Tibial artery (tissue), 4 donors: ENCODE measurements around the gene TMEM63B.
A peak's percentile ranks its signal among the peaks of the same experiment; 100 is the strongest.

Experiments used
- DNase-seq, 2 donors: peaks; one replicate each; pipeline ENCODE4 v3.0.0-alpha.2; 2019
- H3K27ac ChIP-seq, 2 donors: fragments of 200-600 bp; sonication (generic) in 1 of 2; 1 replicate in 1 of 2; 2 replicates in 1 of 2; pipeline ENCODE4 v1.5.1; 2018 to 2019; ENCODE audit warnings: mild to moderate bottlenecking in 1 of 2
- H3K27me3 ChIP-seq, 2 donors: fragments of 200-600 bp; sonication (generic) in 1 of 2; one replicate each; pipeline versions ENCODE4 v1.5.1 to v1.6.0; 2016 to 2019
- H3K36me3 ChIP-seq, 3 donors: fragments of 200-600 bp; sonication (generic) in 2 of 3; one replicate each; pipeline ENCODE4 v1.5.1; 2016 to 2019; ENCODE audit warnings: mild to moderate bottlenecking in 2 of 3
- H3K4me1 ChIP-seq, 4 donors: fragments of 200-600 bp; sonication (generic) in 2 of 4; 1 replicate in 3 of 4; 2 replicates in 1 of 4; pipeline ENCODE4 v1.5.1; 2016 to 2019
- H3K4me3 ChIP-seq, 2 donors: fragments of 200-600 bp; sonication (generic) in 1 of 2; 1 replicate in 1 of 2; 2 replicates in 1 of 2; pipeline ENCODE4 v1.5.1; 2018 to 2019; ENCODE audit warnings: mild to moderate bottlenecking in 2 of 2
- H3K9me3 ChIP-seq, 3 donors: fragments of 200-600 bp; sonication (generic) in 1 of 3; one replicate each; pipeline ENCODE4 v1.5.1; 2016 to 2019
- CTCF ChIP-seq, 2 experiments: fragments of 200-600 bp in 1 of 2; fragments of 450-650 bp in 1 of 2; IDR thresholded peaks; one replicate each; pipeline ENCODE4 v1.5.1; 2017 to 2019; ENCODE audit warnings: antibody characterized with exemption in 2 of 2, mild to moderate bottlenecking in 1 of 2, moderate library complexity in 1 of 2
- intact Hi-C: fragments of 100-400 bp; cut with DNase I; formaldehyde crosslinking; loops from one replicate; pipeline ENCODE4 v1.15.0; 2023; ENCODE audit warnings: low total_unique reads

Gene TMEM63B

GRCh38 chr6:44149369-44150012 lies 22.1 kb downstream of the TMEM63B start:
- Histone ChIP-seq H3K9me3 (no peaks in the 10 kb centered on the region), H3K4me3 (no peak overlapping the region), H3K4me1 (peaks cover 0 to 6% (median 5%) of the 10 kb centered on the region in 4 donors), H3K27me3 (no peaks in the 10 kb centered on the region), H3K36me3 (peaks cover 29 to 81% (median 47%) of the 10 kb centered on the region in 3 donors), H3K27ac (no peak overlapping the region)
- no peak for TF ChIP-seq CTCF (IDR thresholded peaks at IDR 0.05)
- DNase-seq = no peak
- intact Hi-C loops = no loop called here

GRCh38 chr6:44150317-44150917 lies 23.1 kb downstream of the TMEM63B start:
- H3K4me3 ChIP-seq = no peak overlapping the region
- H3K9me3 ChIP-seq = no peaks in the 10 kb centered on the region
- peaks cover 0 to 6% (median 5%) of the 10 kb centered on the region in 4 donors for H3K4me1 ChIP-seq
- peaks cover 24 to 79% (median 43%) of the 10 kb centered on the region in 3 donors for H3K36me3 ChIP-seq
- H3K27ac ChIP-seq = no peak overlapping the region
- no peaks in the 10 kb centered on the region for H3K27me3 ChIP-seq
- no peak for DNase-seq
- TF ChIP-seq CTCF (IDR thresholded peaks at IDR 0.05) = no peak
- intact Hi-C loops = no loop called here

- Histone ChIP-seq H3K27me3 (no peaks in the 10 kb centered on the region), H3K4me3 (no peak overlapping the region), H3K36me3 (peaks cover 24 to 68% (median 33%) of the 10 kb centered on the region in 3 donors), H3K9me3 (no peaks in the 10 kb centered on the region), H3K4me1 (peaks cover 0 to 6% (median 5%) of the 10 kb centered on the region in 4 donors), H3K27ac (no peak overlapping the region)
- intact Hi-C loops = loop anchor here (2.0 kb wide), 1 partner anchor 55 kb away; no protein-coding TSS in a partner anchor
- DNase-seq = peak; percentile 54 to 80
- TF ChIP-seq CTCF (IDR thresholded peaks at IDR 0.05) = peak; percentile 98 to 99
These were observed 24.2 kb downstream of the TMEM63B start for GRCh38 chr6:44151348-44152108.

GRCh38 chr6:44152109-44152461 lies 24.7 kb downstream of the TMEM63B start:
- intact Hi-C loops = loop anchor here (2.0 kb wide), 1 partner anchor 55 kb away; no protein-coding TSS in a partner anchor
- Histone ChIP-seq H3K4me3 (no peak overlapping the region), H3K27ac (no peak overlapping the region), H3K4me1 (peaks cover 0 to 6% (median 5%) of the 10 kb centered on the region in 4 donors), H3K36me3 (peaks cover 24 to 62% (median 27%) of the 10 kb centered on the region in 3 donors), H3K9me3 (no peaks in the 10 kb centered on the region), H3K27me3 (no peaks in the 10 kb centered on the region)
- no peak for TF ChIP-seq CTCF (IDR thresholded peaks at IDR 0.05)
- DNase-seq = no peak

- peaks cover 0 to 6% (median 5%) of the 10 kb centered on the region in 4 donors for H3K4me1 ChIP-seq
These were observed 25.2 kb downstream of the TMEM63B start for GRCh38 chr6:44152533-44152932.

More at GRCh38 chr6:44152533-44152932, 25.2 kb downstream of the TMEM63B start:
- H3K4me3 ChIP-seq = no peak overlapping the region
- peaks cover 23 to 58% (median 23%) of the 10 kb centered on the region in 3 donors for H3K36me3 ChIP-seq
- no peak for TF ChIP-seq CTCF (IDR thresholded peaks at IDR 0.05)
- no peaks in the 10 kb centered on the region for H3K27me3 ChIP-seq
- H3K27ac ChIP-seq = no peak overlapping the region
- H3K9me3 ChIP-seq = no peaks in the 10 kb centered on the region
- intact Hi-C loops = loop anchor here (2.0 kb wide), 1 partner anchor 56 kb away; no protein-coding TSS in a partner anchor
- DNase-seq = no peak
